K562 (cell line): ENCODE data around the gene BST1. TPM values are rescaled to one million over a fixed set of nuclear protein-coding genes. Genes with fewer than 3 reads are reported as not detected.

Experiments
- ARHGAP35 ChIP-seq: fragments of 450-650 bp; IDR thresholded peaks from 2 replicates; pipeline ENCODE4 v1.6.1; 2018; ENCODE audit not compliant: partially characterized antibody
- CBFA2T2 ChIP-seq: fragments of 450-650 bp; conservative IDR thresholded peaks from 2 replicates; pipeline ENCODE4 v1.6.1; 2017; ENCODE audit warnings: mild to moderate bottlenecking
- CBX3 ChIP-seq, 2 experiments: IDR thresholded peaks; 1 replicate in 1 of 2; 2 replicates in 1 of 2; pipeline ENCODE4 v1.6.1; 2012; ENCODE audit warnings: inconsistent platforms in 2 of 2, low read length in 2 of 2, borderline replicate concordance in 1 of 2, control low read depth in 1 of 2
- FOXA3 ChIP-seq, 2 experiments: fragments of 450-650 bp in 1 of 2; sonication (generic) in 1 of 2; formaldehyde crosslinking; IDR thresholded peaks in 1 of 2; conservative IDR thresholded peaks in 1 of 2; 2 replicates each; pipeline versions ENCODE4 v1.4.0 to v1.8.0; 2020 to 2022; ENCODE audit warnings: mild to moderate bottlenecking in 2 of 2, missing genetic modification reagents in 1 of 2
- HDAC2 ChIP-seq: fragments of 450-650 bp; IDR thresholded peaks from 2 replicates; pipeline ENCODE4 v1.6.1; 2016; ENCODE audit warnings: mild to moderate bottlenecking
- PCBP1 ChIP-seq: fragments of 200-400 bp; formaldehyde crosslinking; IDR thresholded peaks from 2 replicates; pipeline ENCODE4 v1.6.1; 2018; ENCODE audit warnings: mild to moderate bottlenecking, low read depth, low read length; ENCODE audit not compliant: poor library complexity, severe bottlenecking
- RFX7 ChIP-seq: fragments of 250-450 bp; sonication (Bioruptor Pico); IDR thresholded peaks from 2 replicates; pipeline ENCODE4 v1.5.1; 2021; ENCODE audit warnings: mild to moderate bottlenecking
- TARDBP ChIP-seq: fragments of 450-650 bp; IDR thresholded peaks from 2 replicates; pipeline ENCODE4 v1.6.1; 2016
- U2AF2 ChIP-seq: fragments of 200-400 bp; formaldehyde crosslinking; optimal IDR thresholded peaks from 2 replicates; pipeline ENCODE3; 2017; ENCODE audit warnings: low read depth, mild to moderate bottlenecking, low read length
- ZNF79 ChIP-seq: fragments of 250-450 bp; sonication (Bioruptor Pico); IDR thresholded peaks from 2 replicates; pipeline ENCODE4 v1.4.0; 2020; ENCODE audit warnings: low read depth, mild to moderate bottlenecking, moderate library complexity
- polyA plus RNA-seq, 8 experiments: library from polyadenylated mRNA; depleted of rRNA in 4 of 8; stranded (reverse) in 5 of 8; unstranded in 3 of 8; fragments of >200 nt; fragmentation: Nextera tagmentation in 2 of 8; fragmentation: Illumina TruSeq in 1 of 8; extraction: Ambion mirVana in 2 of 8; extraction: Trizol in 1 of 8; gene quantifications; 2 replicates each; pipeline versions ENCODE4 v1.2.1 to v1.2.3, GENCODE V29; 2011 to 2014; ENCODE audit warnings: inconsistent platforms in 1 of 8, missing spikeins in 1 of 8
- total RNA-seq, 7 experiments: library from RNA; depleted of rRNA in 6 of 7; stranded (reverse); fragments of >200 nt in 6 of 7; fragmentation: Illumina TruSeq in 2 of 7; extraction: Trizol in 2 of 7; gene quantifications; 2 replicates each; pipeline versions ENCODE4 v1.2.1 to v1.2.3, GENCODE V29; 2011 to 2021; ENCODE audit warnings: low replicate concordance in 1 of 7
- TF ChIP-seq, protein P1 (sequence below), 2 experiments: fragments of 450-650 bp; formaldehyde crosslinking in 1 of 2; IDR thresholded peaks; 2 replicates each; pipeline versions ENCODE4 v1.4.0 to v1.6.1; 2014 to 2020; ENCODE audit warnings: mild to moderate bottlenecking in 2 of 2, borderline replicate concordance in 1 of 2, low read depth in 1 of 2
- TF ChIP-seq, protein P2 (sequence below): sonication (generic); formaldehyde crosslinking; IDR thresholded peaks from 2 replicates; pipeline ENCODE4 v1.8.0; 2023; ENCODE audit warnings: mild to moderate bottlenecking, missing genetic modification reagents
- TF ChIP-seq, protein P3 (sequence below): sonication (generic); formaldehyde crosslinking; IDR thresholded peaks from 2 replicates; pipeline ENCODE4 v1.8.1; 2023; ENCODE audit warnings: mild to moderate bottlenecking, missing genetic modification reagents, moderate library complexity

Gene BST1
- total and polyA plus RNA-seq, 9 of the 15 experiments (the other 6 are each of a cell fraction or from before 2014, with no cell fraction given), result 0.04 to 0.38 (median 0.07) TPM; not detected in 6

DNA sequence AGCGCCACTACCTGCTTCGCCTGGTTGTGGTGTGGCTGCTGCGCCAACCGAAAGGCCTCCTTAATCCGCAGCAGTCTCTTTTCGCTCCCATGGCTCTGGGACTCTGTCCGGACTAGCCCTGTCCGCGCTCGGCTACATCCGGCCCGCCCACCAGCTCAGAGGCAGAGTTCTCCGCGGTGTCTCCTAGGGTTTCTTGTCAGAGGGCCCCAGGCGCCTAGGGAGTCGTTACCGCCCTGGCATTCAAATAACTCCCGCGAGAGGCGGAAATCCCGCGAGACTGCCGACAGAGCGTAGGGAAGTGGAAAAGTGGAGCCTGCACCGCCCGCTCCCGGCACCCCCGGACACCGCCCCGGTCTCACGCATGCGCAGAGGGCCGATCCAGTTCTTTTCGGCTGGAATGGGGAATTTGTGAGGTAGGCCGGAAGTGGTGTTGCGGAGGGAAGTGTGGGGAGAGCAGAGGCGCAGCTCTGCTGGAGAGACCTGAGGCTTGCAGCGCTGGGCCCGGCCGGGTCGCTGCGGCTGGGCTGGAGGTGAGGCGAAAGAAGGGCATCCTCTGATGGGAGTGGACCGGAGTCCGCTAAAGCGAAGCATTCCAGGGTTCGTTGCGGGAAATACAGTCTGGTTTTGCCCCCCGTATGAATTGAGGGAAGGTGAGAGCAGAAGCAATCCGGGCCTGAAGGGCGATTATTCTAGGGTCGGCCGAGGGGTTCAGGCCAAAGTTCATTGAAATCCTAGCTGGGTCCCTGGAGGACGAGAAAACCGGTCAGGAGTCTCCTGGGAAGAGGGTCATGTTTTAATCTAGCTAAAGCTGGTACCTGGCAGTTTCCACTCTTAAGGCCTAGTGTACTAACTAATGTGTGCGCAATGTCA lies 21.3 kb upstream of the BST1 start, which contains the start of gene FAM200B (continued):
- TF ChIP-seq, protein P1, sequence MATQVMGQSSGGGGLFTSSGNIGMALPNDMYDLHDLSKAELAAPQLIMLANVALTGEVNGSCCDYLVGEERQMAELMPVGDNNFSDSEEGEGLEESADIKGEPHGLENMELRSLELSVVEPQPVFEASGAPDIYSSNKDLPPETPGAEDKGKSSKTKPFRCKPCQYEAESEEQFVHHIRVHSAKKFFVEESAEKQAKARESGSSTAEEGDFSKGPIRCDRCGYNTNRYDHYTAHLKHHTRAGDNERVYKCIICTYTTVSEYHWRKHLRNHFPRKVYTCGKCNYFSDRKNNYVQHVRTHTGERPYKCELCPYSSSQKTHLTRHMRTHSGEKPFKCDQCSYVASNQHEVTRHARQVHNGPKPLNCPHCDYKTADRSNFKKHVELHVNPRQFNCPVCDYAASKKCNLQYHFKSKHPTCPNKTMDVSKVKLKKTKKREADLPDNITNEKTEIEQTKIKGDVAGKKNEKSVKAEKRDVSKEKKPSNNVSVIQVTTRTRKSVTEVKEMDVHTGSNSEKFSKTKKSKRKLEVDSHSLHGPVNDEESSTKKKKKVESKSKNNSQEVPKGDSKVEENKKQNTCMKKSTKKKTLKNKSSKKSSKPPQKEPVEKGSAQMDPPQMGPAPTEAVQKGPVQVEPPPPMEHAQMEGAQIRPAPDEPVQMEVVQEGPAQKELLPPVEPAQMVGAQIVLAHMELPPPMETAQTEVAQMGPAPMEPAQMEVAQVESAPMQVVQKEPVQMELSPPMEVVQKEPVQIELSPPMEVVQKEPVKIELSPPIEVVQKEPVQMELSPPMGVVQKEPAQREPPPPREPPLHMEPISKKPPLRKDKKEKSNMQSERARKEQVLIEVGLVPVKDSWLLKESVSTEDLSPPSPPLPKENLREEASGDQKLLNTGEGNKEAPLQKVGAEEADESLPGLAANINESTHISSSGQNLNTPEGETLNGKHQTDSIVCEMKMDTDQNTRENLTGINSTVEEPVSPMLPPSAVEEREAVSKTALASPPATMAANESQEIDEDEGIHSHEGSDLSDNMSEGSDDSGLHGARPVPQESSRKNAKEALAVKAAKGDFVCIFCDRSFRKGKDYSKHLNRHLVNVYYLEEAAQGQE (IDR thresholded peaks at IDR 0.05; ENCODE audit: borderline replicate concordance), result peak; percentile 25; the same call in 1 of the 2 replicates
- TF ChIP-seq, protein P1 (CRISPR knock-in tag; IDR thresholded peaks at IDR 0.05; ENCODE audit: low read depth), result peak; percentile 20; the same call in 1 of the 2 replicates
- TF ChIP-seq TARDBP (no peak), CBX3 (IDR thresholded peaks at IDR 0.05; ENCODE audit: borderline replicate concordance in 1 of 2, low read length in 2 of 2) (peak in 1 of 2 experiments; percentile 83; a peak in 2 of 3 replicates), CBFA2T2 (no peak), PCBP1 (peak; percentile 45), ZNF79 (CRISPR knock-in tag) (no peak), FOXA3 (CRISPR knock-in tag; conservative IDR thresholded peaks at IDR 0.05 in 1 of 2, IDR thresholded peaks at IDR 0.05 in 1 of 2) (no peak), HDAC2 (0 out of 2 replicates have a peak, but pooled peaks have one; percentile 57), ARHGAP35 (peak; percentile 98), RFX7 (CRISPR knock-in tag) (no peak), U2AF2 (no peak)
- TF ChIP-seq, protein P2, sequence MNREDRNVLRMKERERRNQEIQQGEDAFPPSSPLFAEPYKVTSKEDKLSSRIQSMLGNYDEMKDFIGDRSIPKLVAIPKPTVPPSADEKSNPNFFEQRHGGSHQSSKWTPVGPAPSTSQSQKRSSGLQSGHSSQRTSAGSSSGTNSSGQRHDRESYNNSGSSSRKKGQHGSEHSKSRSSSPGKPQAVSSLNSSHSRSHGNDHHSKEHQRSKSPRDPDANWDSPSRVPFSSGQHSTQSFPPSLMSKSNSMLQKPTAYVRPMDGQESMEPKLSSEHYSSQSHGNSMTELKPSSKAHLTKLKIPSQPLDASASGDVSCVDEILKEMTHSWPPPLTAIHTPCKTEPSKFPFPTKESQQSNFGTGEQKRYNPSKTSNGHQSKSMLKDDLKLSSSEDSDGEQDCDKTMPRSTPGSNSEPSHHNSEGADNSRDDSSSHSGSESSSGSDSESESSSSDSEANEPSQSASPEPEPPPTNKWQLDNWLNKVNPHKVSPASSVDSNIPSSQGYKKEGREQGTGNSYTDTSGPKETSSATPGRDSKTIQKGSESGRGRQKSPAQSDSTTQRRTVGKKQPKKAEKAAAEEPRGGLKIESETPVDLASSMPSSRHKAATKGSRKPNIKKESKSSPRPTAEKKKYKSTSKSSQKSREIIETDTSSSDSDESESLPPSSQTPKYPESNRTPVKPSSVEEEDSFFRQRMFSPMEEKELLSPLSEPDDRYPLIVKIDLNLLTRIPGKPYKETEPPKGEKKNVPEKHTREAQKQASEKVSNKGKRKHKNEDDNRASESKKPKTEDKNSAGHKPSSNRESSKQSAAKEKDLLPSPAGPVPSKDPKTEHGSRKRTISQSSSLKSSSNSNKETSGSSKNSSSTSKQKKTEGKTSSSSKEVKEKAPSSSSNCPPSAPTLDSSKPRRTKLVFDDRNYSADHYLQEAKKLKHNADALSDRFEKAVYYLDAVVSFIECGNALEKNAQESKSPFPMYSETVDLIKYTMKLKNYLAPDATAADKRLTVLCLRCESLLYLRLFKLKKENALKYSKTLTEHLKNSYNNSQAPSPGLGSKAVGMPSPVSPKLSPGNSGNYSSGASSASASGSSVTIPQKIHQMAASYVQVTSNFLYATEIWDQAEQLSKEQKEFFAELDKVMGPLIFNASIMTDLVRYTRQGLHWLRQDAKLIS (CRISPR knock-in tag), result peak; percentile 69; the same call in 1 of the 2 replicates
- TF ChIP-seq, protein P3, sequence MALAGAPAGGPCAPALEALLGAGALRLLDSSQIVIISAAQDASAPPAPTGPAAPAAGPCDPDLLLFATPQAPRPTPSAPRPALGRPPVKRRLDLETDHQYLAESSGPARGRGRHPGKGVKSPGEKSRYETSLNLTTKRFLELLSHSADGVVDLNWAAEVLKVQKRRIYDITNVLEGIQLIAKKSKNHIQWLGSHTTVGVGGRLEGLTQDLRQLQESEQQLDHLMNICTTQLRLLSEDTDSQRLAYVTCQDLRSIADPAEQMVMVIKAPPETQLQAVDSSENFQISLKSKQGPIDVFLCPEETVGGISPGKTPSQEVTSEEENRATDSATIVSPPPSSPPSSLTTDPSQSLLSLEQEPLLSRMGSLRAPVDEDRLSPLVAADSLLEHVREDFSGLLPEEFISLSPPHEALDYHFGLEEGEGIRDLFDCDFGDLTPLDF (CRISPR knock-in tag), result peak; percentile 75
